ENCODE data around the gene RNPEP.
"Not testable (repeated sequence)": the region's sequence is repeated elsewhere in the genome, so short reads cannot be mapped to it uniquely, and the experiment has no call there.

The RNPEP gene

DNA sequence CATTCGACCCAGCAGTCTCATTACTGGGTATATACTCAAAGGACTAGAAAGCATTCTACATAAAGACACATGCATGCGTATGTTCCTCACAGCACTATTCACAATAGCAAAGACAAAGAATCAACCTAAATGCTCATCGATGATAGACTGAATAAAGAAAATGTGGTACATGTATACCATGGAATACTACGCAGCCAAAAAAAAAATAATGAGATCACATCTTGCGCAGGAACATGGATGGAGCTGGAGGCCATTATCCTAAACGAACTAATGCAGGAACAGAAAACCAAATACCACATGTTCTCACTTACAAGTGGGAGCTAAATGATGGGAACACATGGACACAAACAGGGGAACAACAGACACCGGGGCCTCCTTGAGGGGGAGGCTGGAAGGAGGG lies 71.6 kb downstream of the RNPEP start:
- no peak for TF ChIP-seq EZH2 (IDR thresholded peaks at IDR 0.05; ENCODE audit: borderline replicate concordance, low read length)
- TF ChIP-seq, protein P1, sequence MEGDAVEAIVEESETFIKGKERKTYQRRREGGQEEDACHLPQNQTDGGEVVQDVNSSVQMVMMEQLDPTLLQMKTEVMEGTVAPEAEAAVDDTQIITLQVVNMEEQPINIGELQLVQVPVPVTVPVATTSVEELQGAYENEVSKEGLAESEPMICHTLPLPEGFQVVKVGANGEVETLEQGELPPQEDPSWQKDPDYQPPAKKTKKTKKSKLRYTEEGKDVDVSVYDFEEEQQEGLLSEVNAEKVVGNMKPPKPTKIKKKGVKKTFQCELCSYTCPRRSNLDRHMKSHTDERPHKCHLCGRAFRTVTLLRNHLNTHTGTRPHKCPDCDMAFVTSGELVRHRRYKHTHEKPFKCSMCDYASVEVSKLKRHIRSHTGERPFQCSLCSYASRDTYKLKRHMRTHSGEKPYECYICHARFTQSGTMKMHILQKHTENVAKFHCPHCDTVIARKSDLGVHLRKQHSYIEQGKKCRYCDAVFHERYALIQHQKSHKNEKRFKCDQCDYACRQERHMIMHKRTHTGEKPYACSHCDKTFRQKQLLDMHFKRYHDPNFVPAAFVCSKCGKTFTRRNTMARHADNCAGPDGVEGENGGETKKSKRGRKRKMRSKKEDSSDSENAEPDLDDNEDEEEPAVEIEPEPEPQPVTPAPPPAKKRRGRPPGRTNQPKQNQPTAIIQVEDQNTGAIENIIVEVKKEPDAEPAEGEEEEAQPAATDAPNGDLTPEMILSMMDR (IDR thresholded peaks at IDR 0.05; ENCODE audit: low read length) = no peak
- H3K9ac ChIP-seq (ENCODE audit: low read length) = no peak overlapping the region
- no peaks in the 10 kb centered on the region for H3K9me2 ChIP-seq (ENCODE audit: low read depth, low read length)
- no peaks in the 10 kb centered on the region for H3K27me3 ChIP-seq (ENCODE audit: insufficient read depth, low read length)
- no peaks in the 10 kb centered on the region for H3K4me1 ChIP-seq (ENCODE audit: insufficient read depth, low read length, severe bottlenecking)
- no peak overlapping the region for H3K4me2 ChIP-seq (ENCODE audit: low read length)
- no peak overlapping the region for H2AFZ ChIP-seq (ENCODE audit: low read length)
- H3K4me3 ChIP-seq (ENCODE audit: low read depth, low read length, poor library complexity, severe bottlenecking) = no peak overlapping the region
- no peaks in the 10 kb centered on the region for H4K20me1 ChIP-seq (ENCODE audit: insufficient read depth, low read length)
- H3K79me2 ChIP-seq (ENCODE audit: insufficient read depth, low read length) = no peaks in the 10 kb centered on the region
- no peak overlapping the region for H3K27ac ChIP-seq (ENCODE audit: low read depth, low read length, poor library complexity, severe bottlenecking)
- no peaks in the 10 kb centered on the region for H3K9me3 ChIP-seq (ENCODE audit: low read length)
- H3K36me3 ChIP-seq (ENCODE audit: insufficient read depth, low read length) = no peaks in the 10 kb centered on the region
- no peaks in the 10 kb centered on the region for H3F3A ChIP-seq (ENCODE audit: insufficient read depth, low read length)

DNA sequence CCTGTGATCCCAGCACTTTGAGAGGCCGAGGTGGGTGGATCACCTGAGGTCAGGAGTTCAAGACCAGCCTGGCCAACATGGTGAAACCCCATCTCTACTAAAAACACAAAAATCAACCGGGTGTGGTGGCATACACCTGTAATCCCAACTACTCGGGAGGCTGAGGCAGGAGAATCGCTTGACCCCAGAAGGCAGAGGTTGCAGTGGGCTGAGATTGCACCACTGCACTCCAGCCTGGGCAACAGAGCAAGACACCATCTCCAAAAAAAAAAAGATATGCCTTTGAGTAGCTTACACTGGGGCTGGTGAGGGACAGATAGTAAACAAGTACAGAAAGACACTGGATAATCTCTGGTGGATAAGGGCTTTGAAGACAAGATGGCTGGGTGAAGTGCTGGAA lies 72.2 kb downstream of the RNPEP start:
- H2AFZ ChIP-seq (ENCODE audit: low read length); H3K36me3 ChIP-seq (ENCODE audit: insufficient read depth, low read length); H4K20me1 ChIP-seq (ENCODE audit: insufficient read depth, low read length); H3K4me3 ChIP-seq (ENCODE audit: low read depth, low read length, poor library complexity, severe bottlenecking); H3K79me2 ChIP-seq (ENCODE audit: insufficient read depth, low read length); H3K4me1 ChIP-seq (ENCODE audit: insufficient read depth, low read length, severe bottlenecking); H3K9ac ChIP-seq (ENCODE audit: low read length); H3K9me2 ChIP-seq (ENCODE audit: low read depth, low read length); H3K4me2 ChIP-seq (ENCODE audit: low read length); H3K27ac ChIP-seq (ENCODE audit: low read depth, low read length, poor library complexity, severe bottlenecking); H3K27me3 ChIP-seq (ENCODE audit: insufficient read depth, low read length); H3F3A ChIP-seq (ENCODE audit: insufficient read depth, low read length); H3K9me3 ChIP-seq (ENCODE audit: low read length): not testable (repeated sequence)
